ENCODE results near the gene DENND1B. TPM values are rescaled to one million over a fixed set of nuclear protein-coding genes. Genes with fewer than 3 reads are reported as not detected.

DENND1B gene
- total and polyA plus RNA-seq, 4 donors: 1.7 to 13.7 (median 7.9) TPM

DNA sequence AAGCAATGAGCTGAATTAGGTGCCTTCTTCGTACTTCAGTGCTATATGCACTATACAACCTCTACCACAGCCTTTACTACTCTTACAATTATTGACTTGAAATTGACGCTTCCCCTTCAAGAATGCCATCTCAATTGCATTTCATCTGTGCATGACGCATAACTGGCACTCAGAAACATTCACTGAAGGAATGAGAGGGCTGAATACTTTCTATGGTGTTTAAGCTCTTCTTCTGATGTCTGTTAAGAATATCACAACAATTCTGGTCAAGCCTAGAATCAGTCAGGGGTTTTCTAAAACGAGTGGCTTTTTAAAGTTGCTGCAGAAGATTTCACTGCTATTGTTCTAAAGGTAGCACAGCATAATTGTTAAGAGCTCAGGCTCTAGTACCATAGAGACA, 11.5 kb downstream of the DENND1B start:
- H3K27me3 ChIP-seq (ENCODE audit: control insufficient read depth in 4 of 4, insufficient read depth in 4 of 4, low read length in 3 of 4): no peaks in the 10 kb centered on the region
- 67% methylated on average over 4 of the region's 4 CpGs for WGBS

DNA sequence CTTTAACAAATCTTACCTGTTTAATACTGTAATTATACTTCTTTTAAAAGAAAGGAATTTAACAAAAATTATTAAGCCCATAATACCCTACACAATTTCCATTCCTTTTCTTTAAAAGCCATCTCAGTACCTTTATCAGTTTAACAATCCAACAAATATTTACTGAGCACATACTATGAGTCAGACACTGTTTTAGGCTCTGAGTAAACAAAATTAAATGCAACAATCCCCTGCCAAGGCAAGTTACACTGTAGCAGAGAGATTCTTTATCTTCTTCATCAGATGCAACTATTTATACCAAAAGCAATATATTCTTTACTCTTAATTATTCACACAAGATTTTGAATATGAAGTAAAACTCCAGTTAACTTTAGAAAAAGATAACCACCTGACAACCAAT, 12.0 kb downstream of the DENND1B start:
- DNase-seq (ENCODE audit: low spot score): no peak
- Histone ChIP-seq H3K36me3 (ENCODE audit: control insufficient read depth in 4 of 4, insufficient read depth in 3 of 4, low read depth in 1 of 4, low read length in 3 of 4) (no peaks in the 10 kb centered on the region), H3K4me3 (ENCODE audit: low read depth in 1 of 3, low read length in 3 of 3) (no peak overlapping the region), H3K9me3 (ENCODE audit: control insufficient read depth in 4 of 4, low read length in 3 of 4) (no peaks in the 10 kb centered on the region), H3K9ac (ENCODE audit: low read depth in 1 of 2, low read length in 2 of 2) (no peak overlapping the region), H3K27me3 (ENCODE audit: control insufficient read depth in 4 of 4, insufficient read depth in 4 of 4, low read length in 3 of 4) (no peaks in the 10 kb centered on the region), H3K4me1 (ENCODE audit: control insufficient read depth in 4 of 4, insufficient read depth in 4 of 4, low read length in 3 of 4) (peaks cover 0 to 3% (median 1%) of the 10 kb centered on the region in 4 donors), H3K27ac (ENCODE audit: low read depth in 1 of 2, low read length in 2 of 2) (no peak overlapping the region)
- TF ChIP-seq EGR1 (IDR thresholded peaks at IDR 0.05; ENCODE audit: low read depth in 2 of 2): no peak
- TF ChIP-seq NR2F2 (IDR thresholded peaks at IDR 0.05): no peak
- no peak for TF ChIP-seq JUND (IDR thresholded peaks at IDR 0.05)
- no peak for TF ChIP-seq HNF4A (conservative IDR thresholded peaks at IDR 0.05)
- TF ChIP-seq, protein P1, sequence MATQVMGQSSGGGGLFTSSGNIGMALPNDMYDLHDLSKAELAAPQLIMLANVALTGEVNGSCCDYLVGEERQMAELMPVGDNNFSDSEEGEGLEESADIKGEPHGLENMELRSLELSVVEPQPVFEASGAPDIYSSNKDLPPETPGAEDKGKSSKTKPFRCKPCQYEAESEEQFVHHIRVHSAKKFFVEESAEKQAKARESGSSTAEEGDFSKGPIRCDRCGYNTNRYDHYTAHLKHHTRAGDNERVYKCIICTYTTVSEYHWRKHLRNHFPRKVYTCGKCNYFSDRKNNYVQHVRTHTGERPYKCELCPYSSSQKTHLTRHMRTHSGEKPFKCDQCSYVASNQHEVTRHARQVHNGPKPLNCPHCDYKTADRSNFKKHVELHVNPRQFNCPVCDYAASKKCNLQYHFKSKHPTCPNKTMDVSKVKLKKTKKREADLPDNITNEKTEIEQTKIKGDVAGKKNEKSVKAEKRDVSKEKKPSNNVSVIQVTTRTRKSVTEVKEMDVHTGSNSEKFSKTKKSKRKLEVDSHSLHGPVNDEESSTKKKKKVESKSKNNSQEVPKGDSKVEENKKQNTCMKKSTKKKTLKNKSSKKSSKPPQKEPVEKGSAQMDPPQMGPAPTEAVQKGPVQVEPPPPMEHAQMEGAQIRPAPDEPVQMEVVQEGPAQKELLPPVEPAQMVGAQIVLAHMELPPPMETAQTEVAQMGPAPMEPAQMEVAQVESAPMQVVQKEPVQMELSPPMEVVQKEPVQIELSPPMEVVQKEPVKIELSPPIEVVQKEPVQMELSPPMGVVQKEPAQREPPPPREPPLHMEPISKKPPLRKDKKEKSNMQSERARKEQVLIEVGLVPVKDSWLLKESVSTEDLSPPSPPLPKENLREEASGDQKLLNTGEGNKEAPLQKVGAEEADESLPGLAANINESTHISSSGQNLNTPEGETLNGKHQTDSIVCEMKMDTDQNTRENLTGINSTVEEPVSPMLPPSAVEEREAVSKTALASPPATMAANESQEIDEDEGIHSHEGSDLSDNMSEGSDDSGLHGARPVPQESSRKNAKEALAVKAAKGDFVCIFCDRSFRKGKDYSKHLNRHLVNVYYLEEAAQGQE (IDR thresholded peaks at IDR 0.05): no peak
- TF ChIP-seq, protein P2, sequence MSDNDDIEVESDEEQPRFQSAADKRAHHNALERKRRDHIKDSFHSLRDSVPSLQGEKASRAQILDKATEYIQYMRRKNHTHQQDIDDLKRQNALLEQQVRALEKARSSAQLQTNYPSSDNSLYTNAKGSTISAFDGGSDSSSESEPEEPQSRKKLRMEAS (IDR thresholded peaks at IDR 0.05): no peak
- TF ChIP-seq FOXA1 (IDR thresholded peaks at IDR 0.05): no peak
- TF ChIP-seq TAF1 (conservative IDR thresholded peaks at IDR 0.05): no peak
- TF ChIP-seq FOXA2 (IDR thresholded peaks at IDR 0.05): no peak
- TF ChIP-seq HNF4G (IDR thresholded peaks at IDR 0.05): no peak

More for the DNA sequence above, 11.5 kb downstream of the DENND1B start:
- no peak for TF ChIP-seq HNF4G (IDR thresholded peaks at IDR 0.05)
- TF ChIP-seq FOXA2 (IDR thresholded peaks at IDR 0.05): no peak
- TF ChIP-seq EGR1 (IDR thresholded peaks at IDR 0.05; ENCODE audit: low read depth in 2 of 2): no peak
- TF ChIP-seq, protein P3, sequence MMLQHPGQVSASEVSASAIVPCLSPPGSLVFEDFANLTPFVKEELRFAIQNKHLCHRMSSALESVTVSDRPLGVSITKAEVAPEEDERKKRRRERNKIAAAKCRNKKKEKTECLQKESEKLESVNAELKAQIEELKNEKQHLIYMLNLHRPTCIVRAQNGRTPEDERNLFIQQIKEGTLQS (IDR thresholded peaks at IDR 0.05): no peak
- TF ChIP-seq, protein P1 (IDR thresholded peaks at IDR 0.05): no peak
- TF ChIP-seq, protein P4, sequence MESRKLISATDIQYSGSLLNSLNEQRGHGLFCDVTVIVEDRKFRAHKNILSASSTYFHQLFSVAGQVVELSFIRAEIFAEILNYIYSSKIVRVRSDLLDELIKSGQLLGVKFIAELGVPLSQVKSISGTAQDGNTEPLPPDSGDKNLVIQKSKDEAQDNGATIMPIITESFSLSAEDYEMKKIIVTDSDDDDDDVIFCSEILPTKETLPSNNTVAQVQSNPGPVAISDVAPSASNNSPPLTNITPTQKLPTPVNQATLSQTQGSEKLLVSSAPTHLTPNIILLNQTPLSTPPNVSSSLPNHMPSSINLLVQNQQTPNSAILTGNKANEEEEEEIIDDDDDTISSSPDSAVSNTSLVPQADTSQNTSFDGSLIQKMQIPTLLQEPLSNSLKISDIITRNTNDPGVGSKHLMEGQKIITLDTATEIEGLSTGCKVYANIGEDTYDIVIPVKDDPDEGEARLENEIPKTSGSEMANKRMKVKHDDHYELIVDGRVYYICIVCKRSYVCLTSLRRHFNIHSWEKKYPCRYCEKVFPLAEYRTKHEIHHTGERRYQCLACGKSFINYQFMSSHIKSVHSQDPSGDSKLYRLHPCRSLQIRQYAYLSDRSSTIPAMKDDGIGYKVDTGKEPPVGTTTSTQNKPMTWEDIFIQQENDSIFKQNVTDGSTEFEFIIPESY (IDR thresholded peaks at IDR 0.05): no peak
- no peak for TF ChIP-seq RXRA (IDR thresholded peaks at IDR 0.05)
- no peak for TF ChIP-seq TAF1 (conservative IDR thresholded peaks at IDR 0.05)
- TF ChIP-seq RAD21 (IDR thresholded peaks at IDR 0.05): no peak
- TF ChIP-seq NR2F2 (IDR thresholded peaks at IDR 0.05): no peak
- TF ChIP-seq YY1 (IDR thresholded peaks at IDR 0.05): no peak
- TF ChIP-seq, protein P5, sequence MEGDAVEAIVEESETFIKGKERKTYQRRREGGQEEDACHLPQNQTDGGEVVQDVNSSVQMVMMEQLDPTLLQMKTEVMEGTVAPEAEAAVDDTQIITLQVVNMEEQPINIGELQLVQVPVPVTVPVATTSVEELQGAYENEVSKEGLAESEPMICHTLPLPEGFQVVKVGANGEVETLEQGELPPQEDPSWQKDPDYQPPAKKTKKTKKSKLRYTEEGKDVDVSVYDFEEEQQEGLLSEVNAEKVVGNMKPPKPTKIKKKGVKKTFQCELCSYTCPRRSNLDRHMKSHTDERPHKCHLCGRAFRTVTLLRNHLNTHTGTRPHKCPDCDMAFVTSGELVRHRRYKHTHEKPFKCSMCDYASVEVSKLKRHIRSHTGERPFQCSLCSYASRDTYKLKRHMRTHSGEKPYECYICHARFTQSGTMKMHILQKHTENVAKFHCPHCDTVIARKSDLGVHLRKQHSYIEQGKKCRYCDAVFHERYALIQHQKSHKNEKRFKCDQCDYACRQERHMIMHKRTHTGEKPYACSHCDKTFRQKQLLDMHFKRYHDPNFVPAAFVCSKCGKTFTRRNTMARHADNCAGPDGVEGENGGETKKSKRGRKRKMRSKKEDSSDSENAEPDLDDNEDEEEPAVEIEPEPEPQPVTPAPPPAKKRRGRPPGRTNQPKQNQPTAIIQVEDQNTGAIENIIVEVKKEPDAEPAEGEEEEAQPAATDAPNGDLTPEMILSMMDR (IDR thresholded peaks at IDR 0.05; ENCODE audit: low read depth, low read length, missing input control): no peak
- no peak for TF ChIP-seq JUND (IDR thresholded peaks at IDR 0.05)
- TF ChIP-seq GABPA (IDR thresholded peaks at IDR 0.05 in 1 of 2, conservative IDR thresholded peaks at IDR 0.05 in 1 of 2): no peak
- no peak for TF ChIP-seq HNF4A (conservative IDR thresholded peaks at IDR 0.05)
- TF ChIP-seq, protein P2 (IDR thresholded peaks at IDR 0.05): no peak
- no peak for TF ChIP-seq FOXA1 (IDR thresholded peaks at IDR 0.05)
- no peak for TF ChIP-seq SP1 (IDR thresholded peaks at IDR 0.05)
- no peak overlapping the region for H3K4me3 ChIP-seq (ENCODE audit: low read depth in 1 of 3, low read length in 3 of 3)
- H3K36me3 ChIP-seq (ENCODE audit: control insufficient read depth in 4 of 4, insufficient read depth in 3 of 4, low read depth in 1 of 4, low read length in 3 of 4): no peaks in the 10 kb centered on the region
- peaks cover 0 to 6% (median 3%) of the 10 kb centered on the region in 4 donors for H3K4me1 ChIP-seq (ENCODE audit: control insufficient read depth in 4 of 4, insufficient read depth in 4 of 4, low read length in 3 of 4)
- DNase-seq (ENCODE audit: low spot score): no peak
- no peak overlapping the region for H3K9ac ChIP-seq (ENCODE audit: low read depth in 1 of 2, low read length in 2 of 2)
- no peak overlapping the region for H3K27ac ChIP-seq (ENCODE audit: low read depth in 1 of 2, low read length in 2 of 2)
- no peaks in the 10 kb centered on the region for H3K9me3 ChIP-seq (ENCODE audit: control insufficient read depth in 4 of 4, low read length in 3 of 4)

Measured in liver (tissue), 9 donors.